Sigmoid colon (tissue), 7 donors: ENCODE measurements around the gene TBC1D9B. TPM values are rescaled to one million over a fixed set of nuclear protein-coding genes. Genes with fewer than 3 reads are reported as not detected.

Experiments used
- DNase-seq: peaks from one replicate; pipeline ENCODE4 v3.0.0-alpha.2; 2019
- H3K27ac ChIP-seq, 4 donors: fragments of 200-600 bp; sonication (generic); one replicate each; pipeline ENCODE4 v1.5.1; 2016 to 2019; ENCODE audit warnings: mild to moderate bottlenecking in 1 of 4
- H3K27me3 ChIP-seq, 3 donors: fragments of 200-600 bp; sonication (generic); one replicate each; pipeline ENCODE4 v1.5.1; 2019; ENCODE audit warnings: mild to moderate bottlenecking in 1 of 3
- H3K36me3 ChIP-seq, 4 donors: fragments of 200-600 bp; sonication (generic); one replicate each; pipeline ENCODE4 v1.5.1; 2016 to 2019
- H3K4me1 ChIP-seq, 4 donors: fragments of 200-600 bp; sonication (generic); one replicate each; pipeline ENCODE4 v1.5.1; 2017 to 2019
- H3K4me3 ChIP-seq, 4 donors: fragments of 200-600 bp; sonication (generic); one replicate each; pipeline ENCODE4 v1.5.1; 2017 to 2019; ENCODE audit warnings: mild to moderate bottlenecking in 2 of 4, moderate library complexity in 1 of 4
- H3K9me3 ChIP-seq, 4 donors: fragments of 200-600 bp in 3 of 4; sonication (generic) in 3 of 4; one replicate each; pipeline versions ENCODE4 v1.5.1 to v1.6.1; 2013 to 2019
- EP300 ChIP-seq, 4 donors: sonication (generic); formaldehyde crosslinking; IDR thresholded peaks; one replicate each; pipeline ENCODE4 v1.6.1; 2017; ENCODE audit warnings: antibody characterized with exemption in 4 of 4
- POLR2A ChIP-seq, 2 donors: fragments of 450-650 bp; IDR thresholded peaks; one replicate each; pipeline ENCODE4 v1.6.1; 2016; ENCODE audit warnings: antibody characterized with exemption in 2 of 2, mild to moderate bottlenecking in 2 of 2, moderate library complexity in 2 of 2
- POLR2AphosphoS5 ChIP-seq, 4 donors: sonication (generic); formaldehyde crosslinking; IDR thresholded peaks; one replicate each; pipeline ENCODE4 v1.6.1; 2017; ENCODE audit warnings: antibody characterized with exemption in 4 of 4
- WGBS, 2 donors: extraction: QIAGEN DNeasy Blood & Tissue Kit; methylation state at CpG; one replicate each; pipeline ENCODE4 v1.1.7; 2013; 5-methylcytosine and 5-hydroxymethylcytosine counted together
- intact Hi-C: fragments of 100-400 bp; cut with DNase I; formaldehyde crosslinking; loops from one replicate; pipeline ENCODE4 v1.15.1; 2023
- polyA plus RNA-seq, 3 donors: library from polyadenylated mRNA; stranded (reverse); fragments of 200-250 nt; gene quantifications; one replicate each; pipeline ENCODE4 v1.2.3, GENCODE V29; 2013
- total RNA-seq, 4 donors: library from RNA; depleted of rRNA; stranded (reverse); fragments of >200 nt; gene quantifications; one replicate each; pipeline ENCODE4 v1.1.0, GENCODE V29; 2016
- TF ChIP-seq, protein P1 (sequence below), 4 experiments: fragments of 450-650 bp in 3 of 4; fragments of 200-600 bp in 1 of 4; IDR thresholded peaks; one replicate each; pipeline ENCODE4 v1.5.1; 2016 to 2019; ENCODE audit warnings: antibody characterized with exemption in 4 of 4, mild to moderate bottlenecking in 3 of 4, moderate library complexity in 2 of 4
- donor health status: healthy with polysubstance abuse.
- donor health status: Bipolar disorder and iron deficiency.
- donor health status: healthy.

TBC1D9B gene
- total and polyA plus RNA-seq, 7 donors, result 35.4 to 1,545 (median 291) TPM

DNA sequence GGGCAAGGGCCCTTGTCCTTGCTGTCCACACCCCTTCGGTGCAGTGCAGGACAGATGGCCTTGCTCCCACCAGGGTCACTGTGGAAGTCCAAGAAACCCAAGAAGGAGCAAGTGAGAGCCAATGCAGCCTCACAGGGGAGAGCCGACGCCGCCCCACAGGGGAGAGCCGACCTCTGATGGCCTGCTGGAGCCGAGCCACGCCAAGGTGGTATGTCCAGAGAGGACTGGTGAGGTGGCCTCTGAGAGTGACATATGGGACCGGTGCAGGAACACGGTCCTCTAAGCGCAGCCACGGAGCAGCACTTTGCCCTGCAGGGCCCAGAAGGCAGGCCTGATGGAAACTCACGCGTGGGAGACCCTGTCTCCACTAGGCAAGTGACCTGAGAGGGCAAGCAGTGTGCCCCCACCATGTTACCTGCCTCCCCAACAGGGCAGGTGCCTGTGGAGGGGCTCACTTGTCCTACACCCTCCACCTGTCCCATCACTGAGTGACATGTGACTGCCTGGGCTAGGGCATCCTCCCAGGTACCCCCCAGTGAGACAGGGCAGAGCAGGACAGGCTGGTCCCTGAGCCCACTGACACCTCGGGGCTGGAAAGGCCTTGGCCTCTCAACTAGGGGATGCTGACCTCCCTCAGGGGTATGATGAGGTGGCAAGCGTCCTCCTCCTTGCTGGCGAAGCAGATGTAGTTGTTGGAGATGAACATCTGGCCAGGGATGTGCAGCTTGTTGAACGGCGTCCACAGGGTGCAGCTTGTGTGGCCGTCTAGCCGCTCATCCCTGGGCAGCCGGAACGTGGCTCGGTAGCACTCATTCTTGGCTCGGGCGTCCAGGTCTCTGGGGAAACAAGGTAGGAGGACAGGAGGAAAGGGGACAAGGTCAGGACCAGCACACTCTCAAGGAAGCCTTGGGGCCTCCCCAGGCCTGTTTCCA, 16.7 kb downstream of the TBC1D9B start:
- 96 to 97% methylated on average over 25 of the region's 25 CpGs for WGBS, 2 donors
- no peak for DNase-seq
- H3K9me3 ChIP-seq, result no peaks in the 10 kb centered on the region
- intact Hi-C loops, result no loop called here
- peaks cover 41 to 96% (median 63%) of the 10 kb centered on the region in 4 donors for H3K36me3 ChIP-seq
- H3K27ac ChIP-seq, result no peak overlapping the region
- H3K4me1 ChIP-seq, result peaks cover 0 to 6% (median 6%) of the 10 kb centered on the region in 4 donors
- H3K27me3 ChIP-seq, result no peaks in the 10 kb centered on the region
- TF ChIP-seq POLR2A (IDR thresholded peaks at IDR 0.05) (no peak), EP300 (IDR thresholded peaks at IDR 0.05) (no peak), POLR2AphosphoS5 (IDR thresholded peaks at IDR 0.05) (no peak)
- TF ChIP-seq, protein P1, sequence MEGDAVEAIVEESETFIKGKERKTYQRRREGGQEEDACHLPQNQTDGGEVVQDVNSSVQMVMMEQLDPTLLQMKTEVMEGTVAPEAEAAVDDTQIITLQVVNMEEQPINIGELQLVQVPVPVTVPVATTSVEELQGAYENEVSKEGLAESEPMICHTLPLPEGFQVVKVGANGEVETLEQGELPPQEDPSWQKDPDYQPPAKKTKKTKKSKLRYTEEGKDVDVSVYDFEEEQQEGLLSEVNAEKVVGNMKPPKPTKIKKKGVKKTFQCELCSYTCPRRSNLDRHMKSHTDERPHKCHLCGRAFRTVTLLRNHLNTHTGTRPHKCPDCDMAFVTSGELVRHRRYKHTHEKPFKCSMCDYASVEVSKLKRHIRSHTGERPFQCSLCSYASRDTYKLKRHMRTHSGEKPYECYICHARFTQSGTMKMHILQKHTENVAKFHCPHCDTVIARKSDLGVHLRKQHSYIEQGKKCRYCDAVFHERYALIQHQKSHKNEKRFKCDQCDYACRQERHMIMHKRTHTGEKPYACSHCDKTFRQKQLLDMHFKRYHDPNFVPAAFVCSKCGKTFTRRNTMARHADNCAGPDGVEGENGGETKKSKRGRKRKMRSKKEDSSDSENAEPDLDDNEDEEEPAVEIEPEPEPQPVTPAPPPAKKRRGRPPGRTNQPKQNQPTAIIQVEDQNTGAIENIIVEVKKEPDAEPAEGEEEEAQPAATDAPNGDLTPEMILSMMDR (IDR thresholded peaks at IDR 0.05), result no peak
- no peak overlapping the region for H3K4me3 ChIP-seq

DNA sequence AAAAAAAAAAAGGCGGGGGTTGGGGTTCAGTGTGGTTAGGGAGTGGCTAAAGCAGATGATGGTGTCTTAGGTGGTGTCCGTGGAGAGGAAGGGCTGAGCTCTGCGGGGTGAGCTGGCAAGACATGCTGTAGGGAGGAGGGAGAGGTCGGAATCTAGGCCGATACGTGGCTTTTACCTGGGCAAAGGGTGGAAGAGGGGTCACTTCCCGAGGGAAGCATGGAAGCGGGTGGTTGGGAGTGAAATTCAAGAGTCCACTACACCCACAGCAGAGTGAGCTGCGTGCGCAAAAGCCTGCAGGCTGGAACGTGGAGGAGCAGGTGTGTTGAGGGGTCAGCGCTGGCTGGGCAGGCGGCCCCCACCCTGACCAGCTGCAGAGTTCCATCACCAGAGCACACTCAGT, 17.8 kb downstream of the TBC1D9B start:
- Histone ChIP-seq H3K4me3 (no peak overlapping the region), H3K4me1 (peaks cover 0 to 11% (median 9%) of the 10 kb centered on the region in 4 donors), H3K36me3 (peaks cover 41 to 85% (median 64%) of the 10 kb centered on the region in 4 donors), H3K27me3 (no peaks in the 10 kb centered on the region), H3K27ac (no peak overlapping the region), H3K9me3 (no peaks in the 10 kb centered on the region)
- intact Hi-C loops, result no loop called here
- no peak for DNase-seq
- TF ChIP-seq, protein P1 (IDR thresholded peaks at IDR 0.05), result no peak
- no peak for TF ChIP-seq POLR2A (IDR thresholded peaks at IDR 0.05)
- no peak for TF ChIP-seq POLR2AphosphoS5 (IDR thresholded peaks at IDR 0.05)
- TF ChIP-seq EP300 (IDR thresholded peaks at IDR 0.05), result no peak
- WGBS, 2 donors, result 94 to 96% methylated on average over 13 of the region's 13 CpGs

DNA sequence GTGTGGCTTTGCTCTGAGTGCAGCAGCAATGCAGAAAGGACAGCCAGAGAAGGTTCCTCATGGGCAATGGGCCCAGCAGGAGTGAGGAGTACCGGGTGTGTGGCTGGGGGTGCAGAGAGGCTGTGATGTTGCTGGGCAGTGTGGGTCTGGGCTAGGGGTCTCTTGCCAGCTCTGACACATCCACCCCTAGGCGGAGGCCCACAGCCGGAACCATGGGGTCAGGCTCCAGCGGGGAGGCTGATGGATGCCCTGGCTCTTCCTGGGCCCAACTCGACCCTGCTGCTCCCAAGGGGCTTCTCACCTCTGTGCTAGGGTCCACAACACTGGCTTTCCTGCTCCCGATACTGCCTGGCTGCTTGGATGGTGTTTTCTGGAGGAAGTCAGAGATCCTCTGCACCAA, 19.9 kb downstream of the TBC1D9B start:
- TF ChIP-seq POLR2AphosphoS5 (IDR thresholded peaks at IDR 0.05) (no peak), POLR2A (IDR thresholded peaks at IDR 0.05) (no peak), EP300 (IDR thresholded peaks at IDR 0.05) (no peak)
- TF ChIP-seq, protein P1 (IDR thresholded peaks at IDR 0.05), result no peak
- Histone ChIP-seq H3K27ac (no peak overlapping the region), H3K4me3 (no peak overlapping the region), H3K4me1 (peaks cover 0 to 11% (median 9%) of the 10 kb centered on the region in 4 donors), H3K9me3 (peaks cover 0 to 10% (median 3%) of the 10 kb centered on the region in 4 donors), H3K36me3 (peaks cover 35 to 85% (median 61%) of the 10 kb centered on the region in 4 donors), H3K27me3 (no peaks in the 10 kb centered on the region)
- intact Hi-C loops, result no loop called here
- no peak for DNase-seq
- WGBS, 2 donors, result 95 to 97% methylated on average over 6 of the region's 6 CpGs

DNA sequence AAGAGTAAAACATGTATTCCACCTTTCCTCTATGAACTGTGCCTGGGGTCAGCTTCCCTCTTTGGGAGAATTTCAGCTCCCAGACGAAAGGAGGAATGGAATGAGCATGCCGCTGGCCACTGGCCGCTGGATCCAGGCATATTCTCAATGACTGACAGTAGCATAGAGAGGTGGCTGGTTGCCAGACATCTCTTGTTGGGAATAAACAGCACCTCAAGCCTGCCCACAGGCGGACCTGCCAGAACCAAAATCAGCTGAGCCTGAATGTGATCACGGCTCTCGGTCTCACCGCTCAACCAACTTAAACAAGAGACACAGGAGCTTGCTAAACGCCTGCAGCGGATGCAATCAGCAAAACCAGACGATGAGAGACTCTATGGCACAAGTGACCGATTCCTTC, 20.6 kb downstream of the TBC1D9B start:
- DNase-seq, result no peak
- intact Hi-C loops, result no loop called here
- no peak overlapping the region for H3K27ac ChIP-seq
- WGBS, 2 donors, result 87 to 96% methylated on average over 11 of the region's 11 CpGs
- peaks cover 28 to 84% (median 56%) of the 10 kb centered on the region in 4 donors for H3K36me3 ChIP-seq
- no peak overlapping the region for H3K4me3 ChIP-seq
- no peaks in the 10 kb centered on the region for H3K27me3 ChIP-seq
- peaks cover 0 to 11% (median 9%) of the 10 kb centered on the region in 4 donors for H3K4me1 ChIP-seq
- TF ChIP-seq, protein P1 (IDR thresholded peaks at IDR 0.05), result no peak
- TF ChIP-seq POLR2A (IDR thresholded peaks at IDR 0.05), result no peak
- TF ChIP-seq EP300 (IDR thresholded peaks at IDR 0.05), result no peak
- no peak for TF ChIP-seq POLR2AphosphoS5 (IDR thresholded peaks at IDR 0.05)
- peaks cover 0 to 13% (median 4%) of the 10 kb centered on the region in 4 donors for H3K9me3 ChIP-seq
